GM19240 (cell line): ENCODE measurements around the gene RANGAP1.

Source experiments
- DNase-seq: peaks from one replicate; pipeline ENCODE4 v3.0.0; 2011; ENCODE audit warnings: low spot score; ENCODE audit not compliant: insufficient read length

RANGAP1 gene

GRCh38 chr22:41237707-41238569, 48.0 kb downstream of the RANGAP1 start:
- DNase-seq = peak; percentile 88

- DNase-seq = no peak
Observed at GRCh38 chr22:41237036-41237706, 48.8 kb downstream of the RANGAP1 start.

GRCh38 chr22:41234815-41235695, 50.9 kb downstream of the RANGAP1 start:
- DNase-seq = no peak

GRCh38 chr22:41231369-41231768, 54.6 kb downstream of the RANGAP1 start:
- no peak for DNase-seq

GRCh38 chr22:41230401-41230785, 55.6 kb downstream of the RANGAP1 start:
- no peak for DNase-seq

GRCh38 chr22:41229730-41230400, 56.1 kb downstream of the RANGAP1 start:
- DNase-seq = no peak

GRCh38 chr22:41229215-41229614, 56.8 kb downstream of the RANGAP1 start:
- DNase-seq = no peak

- DNase-seq = no peak
Observed at GRCh38 chr22:41226723-41227655, 59.0 kb downstream of the RANGAP1 start.

- DNase-seq = no peak
Observed at GRCh38 chr22:41223535-41223934, 62.5 kb downstream of the RANGAP1 start.

GRCh38 chr22:41222846-41223507, 63.0 kb downstream of the RANGAP1 start:
- DNase-seq = no peak

GRCh38 chr22:41217553-41218157, 68.3 kb downstream of the RANGAP1 start:
- no peak for DNase-seq

- DNase-seq = no peak
Observed at GRCh38 chr22:41216984-41217383, 69.0 kb downstream of the RANGAP1 start.

- no peak for DNase-seq
Observed at GRCh38 chr22:41215926-41216325, 70.1 kb downstream of the RANGAP1 start.

GRCh38 chr22:41215409-41215808, 70.6 kb downstream of the RANGAP1 start:
- DNase-seq = no peak

- no peak for DNase-seq
Observed at GRCh38 chr22:41206719-41207118, 79.3 kb downstream of the RANGAP1 start.

GRCh38 chr22:41204992-41205900, 80.7 kb downstream of the RANGAP1 start, which contains the start of gene L3MBTL2:
L3MBTL2 (plus strand) TSS chr22:41205312; CDS start chr22:41205363, 51 bp downstream.
- peak; percentile 100 for DNase-seq

GRCh38 chr22:41204066-41204465, 81.9 kb downstream of the RANGAP1 start:
- no peak for DNase-seq

GRCh38 chr22:41203118-41203517, 82.9 kb downstream of the RANGAP1 start:
- DNase-seq = no peak
